OCI-LY7 (cell line): ENCODE measurements around the gene SHROOM2.

Experiments
- CTCF ChIP-seq: fragments of 200-600 bp; sonication (generic); conservative IDR thresholded peaks from 2 replicates; pipeline ENCODE4 v1.5.1; 2014; ENCODE audit warnings: mild to moderate bottlenecking, antibody characterized with exemption, low read length, moderate library complexity, mixed read lengths
- EZH2phosphoT487 ChIP-seq: fragments of 200-600 bp; sonication (generic); IDR thresholded peaks from 2 replicates; pipeline ENCODE4 v1.6.1; 2018; ENCODE audit warnings: low read depth, borderline replicate concordance, mild to moderate bottlenecking, mixed run types, antibody characterized with exemption, low read length, moderate library complexity, mixed read lengths

DNA sequence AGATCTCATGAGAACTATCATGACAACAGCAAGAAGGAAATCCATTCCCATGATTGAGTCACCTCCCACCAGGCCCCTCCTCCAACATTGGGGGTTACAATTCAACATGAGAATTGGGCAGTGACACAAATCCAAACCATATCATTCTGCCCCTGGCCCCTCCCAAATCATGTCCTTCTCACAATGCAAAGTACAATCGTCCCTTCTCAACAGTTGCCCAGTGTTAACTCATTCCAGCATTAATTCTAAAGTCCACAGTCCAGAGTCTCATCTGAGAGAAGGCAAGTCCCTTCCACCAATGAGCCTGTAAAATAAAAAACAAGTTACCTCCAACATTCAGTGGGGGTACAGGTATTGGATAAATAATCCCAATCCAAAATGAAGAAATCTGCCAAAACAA is 166.1 kb downstream of the SHROOM2 start:
- TF ChIP-seq CTCF (no peak), EZH2phosphoT487 (no peak)
